NOMO-1 (cell line): ENCODE data around the gene PDGFA.
A peak's percentile ranks its signal among the peaks of the same experiment; 100 is the strongest.
"Not testable (repeated sequence)": the region's sequence is repeated elsewhere in the genome, so short reads cannot be mapped to it uniquely, and the experiment has no call there.

Source experiments
- DNase-seq, 2 experiments: peaks; one replicate each; lab custom pipeline; 2025; ENCODE audit not compliant: unreplicated experiment in 2 of 2; lab: John Stamatoyannopoulos, UW

PDGFA gene

GRCh38 chr7:552868-553635, 33.4 kb upstream of the PDGFA start:
- DNase-seq, result no peak

DNA sequence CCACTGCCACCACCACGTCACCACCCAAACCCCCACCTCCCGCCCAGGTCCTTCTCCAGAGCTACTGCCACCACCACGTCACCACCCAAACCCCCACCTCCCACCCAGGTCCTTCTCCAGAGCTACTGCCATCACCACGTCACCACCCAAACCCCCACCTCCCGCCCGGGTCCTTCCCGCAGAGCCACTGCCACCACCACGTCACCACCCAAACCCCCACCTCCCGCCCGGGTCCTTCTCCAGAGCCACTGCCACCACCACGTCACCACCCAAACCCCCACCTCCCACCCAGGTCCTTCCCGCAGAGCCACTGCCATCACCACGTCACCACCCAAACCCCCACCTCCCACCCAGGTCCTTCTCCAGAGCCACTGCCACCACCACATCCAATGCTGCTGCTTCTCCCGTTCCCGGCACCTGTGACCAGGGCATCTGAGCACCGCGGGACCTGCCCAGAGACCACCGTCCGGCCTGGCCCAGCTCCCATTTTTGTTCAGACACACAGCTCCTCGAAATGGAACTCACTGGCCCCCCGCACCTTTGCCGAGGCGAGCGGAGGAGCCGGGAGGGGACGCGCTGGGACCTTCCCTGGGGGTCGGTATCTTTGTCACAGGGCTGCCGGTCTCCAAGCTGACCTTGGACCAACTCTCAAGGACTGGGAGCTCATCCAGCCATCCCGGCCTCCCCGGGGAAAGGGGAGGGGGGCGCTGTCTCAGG, 32.7 kb upstream of the PDGFA start:
- not testable (repeated sequence) for DNase-seq

DNA sequence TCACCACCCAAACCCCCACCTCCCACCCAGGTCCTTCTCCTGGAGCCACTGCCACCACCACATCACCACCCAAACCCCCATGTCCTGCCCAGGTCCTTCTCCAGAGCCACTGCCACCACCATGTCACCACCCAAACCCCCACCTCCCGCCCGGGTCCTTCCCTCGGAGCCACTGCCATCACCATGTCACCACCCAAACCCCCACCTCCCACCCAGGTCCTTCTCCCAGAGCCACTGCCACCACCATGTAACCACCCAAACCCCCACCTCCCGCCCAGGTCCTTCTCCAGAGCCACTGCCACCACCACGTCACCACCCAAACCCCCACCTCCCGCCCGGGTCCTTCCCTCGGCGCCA, 31.9 kb upstream of the PDGFA start:
- DNase-seq, result not testable (repeated sequence)

GRCh38 chr7:550881-551614, 31.4 kb upstream of the PDGFA start:
- no peak for DNase-seq

DNA sequence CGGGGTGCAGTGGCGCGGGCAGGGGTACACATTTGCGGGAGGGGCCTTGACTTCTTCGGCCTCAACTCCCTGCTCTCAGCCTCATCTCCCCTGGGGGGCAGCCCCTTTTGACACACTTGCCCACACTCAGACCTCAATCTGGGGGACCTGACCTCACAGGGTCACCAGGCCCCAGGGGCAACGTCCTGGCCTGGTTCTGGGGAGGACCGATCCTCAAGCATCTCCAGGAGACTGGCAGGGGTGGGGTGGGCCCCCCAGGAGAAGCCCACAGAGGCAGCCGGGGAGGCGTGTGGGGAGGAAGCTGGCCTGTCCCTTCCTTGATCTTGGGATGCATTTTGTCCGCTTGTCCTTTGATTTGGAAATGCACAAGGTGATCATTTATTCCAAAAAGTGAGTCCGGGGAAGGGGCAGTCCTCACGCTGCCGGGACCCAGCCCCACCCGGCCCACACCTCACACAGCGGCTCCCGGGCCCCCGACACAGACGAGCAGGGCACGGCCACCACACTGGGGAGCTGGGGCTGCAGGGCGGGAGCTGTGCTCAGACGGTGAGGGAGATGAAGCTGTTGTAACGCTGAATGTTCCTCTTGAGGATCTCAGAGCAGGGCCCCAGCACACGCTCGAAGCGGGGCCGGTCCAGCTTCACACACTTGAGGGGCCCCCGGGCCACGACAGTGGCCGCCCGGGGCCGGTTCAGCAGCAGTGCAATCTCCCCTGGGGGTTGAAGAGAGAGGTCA, 30.4 kb upstream of the PDGFA start:
- DNase-seq, result no peak

GRCh38 chr7:549066-549890, 29.6 kb upstream of the PDGFA start:
- no peak for DNase-seq

- DNase-seq, result no peak
These were observed 28.8 kb upstream of the PDGFA start for GRCh38 chr7:548401-548800.

DNA sequence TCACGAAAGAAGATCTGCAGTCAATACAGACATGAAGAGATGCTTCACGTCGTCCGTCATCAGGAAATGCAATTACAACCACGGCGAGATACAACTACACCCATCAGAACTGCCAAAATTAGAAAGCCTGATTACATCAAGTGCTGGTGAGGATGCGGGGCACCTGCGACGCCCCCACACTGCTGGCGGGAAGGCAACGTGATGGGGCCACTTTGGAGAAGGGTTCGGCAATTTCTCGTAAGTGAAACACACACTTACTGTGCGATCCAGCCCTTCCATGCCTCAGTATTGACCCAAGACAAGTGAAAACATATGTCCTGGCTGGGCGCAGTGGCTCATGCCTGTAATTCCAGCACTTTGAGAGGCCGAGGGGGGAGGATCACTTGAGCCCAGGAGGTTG, 25.8 kb upstream of the PDGFA start:
- no peak for DNase-seq

- DNase-seq, result no peak
These were observed 24.9 kb upstream of the PDGFA start for GRCh38 chr7:544338-545221.

DNA sequence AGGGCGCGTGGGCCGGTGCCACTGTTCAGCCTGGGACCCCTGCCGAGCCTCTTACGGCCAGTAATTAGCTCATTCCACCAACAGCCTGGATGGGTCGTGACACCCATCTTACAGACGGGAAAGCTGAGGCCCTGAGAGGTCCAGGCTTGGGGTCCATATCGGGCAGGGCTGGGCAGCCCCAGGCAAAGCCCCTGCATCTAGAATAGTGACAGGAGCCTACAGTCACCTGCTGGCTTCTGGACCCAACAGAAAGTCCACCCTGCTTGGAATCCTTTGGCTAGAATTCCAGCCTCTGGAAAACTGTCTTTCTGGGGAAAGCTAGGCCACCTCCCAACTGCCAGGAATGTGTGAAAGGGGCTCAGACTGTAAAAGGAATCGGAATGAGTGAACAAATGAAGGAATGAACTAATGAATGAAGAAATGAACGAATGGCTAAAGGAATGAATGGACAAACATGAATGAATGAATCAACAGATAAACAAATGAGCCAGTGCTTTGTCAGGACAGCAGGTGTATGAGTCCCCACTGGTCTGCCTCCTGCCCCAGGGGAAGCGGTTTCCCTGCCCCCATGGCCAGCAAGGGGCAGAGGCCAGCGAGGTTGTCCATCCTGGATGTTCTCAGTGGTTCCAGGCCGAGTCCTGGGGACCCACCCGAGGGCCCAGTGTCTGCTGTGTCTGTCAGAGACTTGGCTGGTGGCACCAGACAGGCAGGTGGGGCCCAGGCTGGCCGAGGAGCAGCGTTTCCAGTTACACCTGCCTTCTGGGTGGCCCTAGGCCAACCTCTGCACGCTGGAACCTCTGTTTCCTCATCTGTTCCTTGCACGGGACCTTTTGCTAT, 24.1 kb upstream of the PDGFA start:
- DNase-seq, result no peak

GRCh38 chr7:542713-543500, 23.3 kb upstream of the PDGFA start:
- peak; percentile 5 to 8 for DNase-seq

DNA sequence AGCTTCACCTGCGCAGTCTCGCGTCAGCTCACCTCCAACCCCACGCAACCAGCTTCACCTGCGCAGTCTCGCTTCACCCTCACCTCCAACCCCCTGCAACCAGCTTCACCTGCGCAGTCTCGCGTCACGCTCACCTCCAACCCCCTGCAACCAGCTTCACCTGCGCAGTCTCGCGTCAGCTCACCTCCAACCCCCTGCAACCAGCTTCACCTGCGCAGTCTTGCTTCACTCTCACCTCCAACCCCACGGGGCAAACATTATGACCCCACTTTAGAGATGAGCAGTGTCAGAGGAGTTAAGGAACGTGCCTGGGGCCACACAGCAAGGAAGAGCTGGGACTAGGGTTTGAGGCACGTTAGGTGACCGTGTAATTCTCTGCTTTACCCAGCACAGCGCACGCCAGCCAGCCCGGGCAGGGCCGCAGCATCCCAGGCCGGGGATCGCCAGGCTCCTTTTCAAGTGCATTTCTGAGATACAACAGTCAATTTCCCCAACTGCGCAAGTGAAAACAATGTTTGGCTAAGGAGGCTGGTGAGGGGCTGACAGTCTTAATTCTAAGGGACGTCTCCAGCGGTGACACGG, 22.6 kb upstream of the PDGFA start:
- no peak for DNase-seq

DNA sequence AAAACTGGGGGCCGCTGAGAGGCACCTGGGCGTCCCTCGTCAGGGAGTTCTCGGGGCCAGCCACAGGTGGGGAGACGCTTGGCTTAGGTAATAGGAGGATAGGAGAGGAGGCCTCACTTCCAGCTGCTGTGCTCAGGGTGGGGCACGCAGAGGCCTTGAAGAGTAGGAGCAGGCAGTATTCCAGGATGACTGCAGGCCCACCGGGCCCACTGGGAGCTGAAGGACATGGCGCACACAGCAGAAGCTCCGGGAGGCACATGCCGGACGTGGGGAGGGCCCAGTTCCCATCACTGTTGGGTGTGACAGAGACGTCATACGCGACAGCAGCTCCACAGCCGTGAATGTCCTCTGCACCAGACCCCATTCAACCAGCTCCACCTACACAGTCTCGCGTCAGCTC, 22.0 kb upstream of the PDGFA start:
- no peak for DNase-seq

- no peak for DNase-seq
These were observed 21.4 kb upstream of the PDGFA start for GRCh38 chr7:540997-541396.

DNA sequence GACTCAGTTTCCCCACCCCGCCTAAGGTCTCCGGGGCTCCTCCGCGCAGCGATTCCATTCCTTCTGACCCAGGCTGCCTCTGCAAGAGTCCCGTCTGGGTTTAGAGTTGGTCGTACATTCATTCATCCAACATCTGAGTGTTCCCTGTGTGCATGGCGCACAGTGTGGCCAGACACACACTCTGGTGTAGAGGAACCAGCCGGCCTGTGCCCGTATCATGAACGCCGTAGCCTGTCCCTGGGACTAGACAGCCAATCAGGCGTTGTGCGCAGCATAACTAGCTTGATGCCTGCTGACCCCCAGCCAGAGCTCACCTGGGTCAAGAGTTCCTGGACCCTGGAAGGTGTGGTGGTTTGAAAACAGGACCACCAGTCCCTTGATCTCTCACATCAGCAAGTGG, 20.9 kb upstream of the PDGFA start:
- no peak for DNase-seq

DNA sequence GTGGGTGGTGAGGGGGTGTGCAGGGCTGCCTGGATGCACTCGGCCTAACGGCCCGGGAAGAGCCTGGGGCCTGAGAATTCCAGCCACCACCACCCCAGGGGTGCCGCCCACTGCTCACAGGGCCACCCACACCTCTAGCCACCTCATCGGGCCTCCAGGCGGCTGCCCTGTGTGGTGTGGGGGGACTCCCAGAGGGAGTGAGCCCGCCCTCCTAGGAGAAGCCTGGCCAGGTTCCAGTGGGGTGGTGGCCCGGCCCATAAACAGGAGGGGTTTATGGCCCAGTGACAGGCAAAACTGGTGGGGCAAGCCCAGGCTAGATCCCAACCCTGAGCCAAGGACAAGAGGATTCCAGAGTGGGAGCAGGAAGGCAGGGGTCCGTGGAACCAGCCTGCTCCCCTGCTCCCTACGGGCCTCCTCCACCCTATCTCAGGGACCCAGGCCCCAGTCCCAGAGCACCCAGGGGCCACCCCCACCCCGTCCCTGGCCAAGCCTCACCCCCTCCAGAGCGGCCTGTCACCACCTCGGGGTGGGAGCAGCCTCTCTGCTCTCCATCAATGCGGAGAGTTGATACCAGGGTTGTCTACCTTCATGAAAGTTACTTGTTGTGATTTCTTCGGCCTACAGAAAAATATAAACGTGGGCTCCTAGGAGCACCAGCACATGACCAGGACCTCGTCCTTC, 20.2 kb upstream of the PDGFA start:
- no peak for DNase-seq
